GM20431 (cell line): ENCODE measurements around the gene FRMD1.

Source experiments
- in situ Hi-C: fragments of 300-500 bp; cut with MseI, MboI; formaldehyde crosslinking; loops from one replicate; pipeline ENCODE4 v1.15.0; 2020; ENCODE audit warnings: low sequenced_read_pairs; ENCODE audit not compliant: unreplicated experiment

FRMD1 gene

DNA sequence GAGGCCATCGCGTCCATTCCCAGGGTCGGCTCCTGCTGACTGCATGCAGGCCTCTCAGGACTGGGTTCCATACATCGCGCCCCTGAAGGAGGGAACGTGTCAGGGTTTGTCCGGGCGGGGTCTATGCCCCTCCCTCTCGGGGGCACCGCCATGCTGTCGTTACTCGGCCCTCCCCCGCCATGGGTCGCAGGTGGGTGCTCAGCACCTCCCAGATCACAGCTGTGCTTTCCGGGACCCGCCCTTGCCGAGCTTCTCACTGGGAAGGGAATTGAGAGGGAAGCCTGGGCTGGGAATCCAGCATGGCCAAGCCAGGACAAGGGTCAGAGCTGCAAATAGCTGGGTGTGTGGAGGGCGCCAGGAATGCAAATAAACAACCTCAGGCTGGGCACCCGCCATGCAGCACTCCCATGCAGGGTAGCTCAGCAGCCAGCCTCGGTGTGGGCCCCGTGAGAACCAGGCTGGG is at the start of gene FRMD1:
Gene FRMD1, minus strand, starts transcription at position 270 of the 463 bp plus-strand sequence. Its CDS starts 118 bp downstream, at position 152.
- in situ Hi-C loops = no loop called here

DNA sequence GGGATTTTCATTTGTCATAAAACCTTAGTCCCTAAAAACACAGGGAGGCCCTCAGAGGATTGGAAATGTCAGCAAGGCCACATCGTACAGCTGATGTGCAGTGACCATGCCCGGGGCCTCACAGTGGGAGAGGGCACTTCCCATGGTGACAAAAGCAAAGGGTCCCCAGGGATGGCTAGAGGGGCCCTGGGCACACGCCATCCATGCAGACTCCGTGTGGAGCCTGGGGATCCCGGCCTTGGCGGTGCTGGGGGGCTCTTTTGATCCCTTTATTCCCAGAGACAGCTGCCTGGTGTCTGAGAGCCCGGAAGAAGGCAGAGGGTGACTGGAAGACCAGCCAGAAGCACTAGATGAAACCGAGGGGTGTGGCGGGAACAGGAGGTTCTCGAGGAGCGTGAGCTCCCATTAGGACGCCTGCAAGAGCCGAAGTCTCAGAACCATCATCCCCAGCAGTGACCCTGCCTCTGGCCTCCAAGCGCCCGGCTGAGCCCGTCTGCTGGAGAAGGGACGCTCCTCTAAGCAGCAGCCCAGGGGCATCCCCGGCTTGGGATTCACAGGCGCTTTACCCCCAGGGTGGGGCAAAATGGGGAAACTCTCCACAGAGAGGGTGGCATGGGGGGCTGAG is 49.1 kb upstream of the FRMD1 start:
- in situ Hi-C loops = no loop called here

DNA sequence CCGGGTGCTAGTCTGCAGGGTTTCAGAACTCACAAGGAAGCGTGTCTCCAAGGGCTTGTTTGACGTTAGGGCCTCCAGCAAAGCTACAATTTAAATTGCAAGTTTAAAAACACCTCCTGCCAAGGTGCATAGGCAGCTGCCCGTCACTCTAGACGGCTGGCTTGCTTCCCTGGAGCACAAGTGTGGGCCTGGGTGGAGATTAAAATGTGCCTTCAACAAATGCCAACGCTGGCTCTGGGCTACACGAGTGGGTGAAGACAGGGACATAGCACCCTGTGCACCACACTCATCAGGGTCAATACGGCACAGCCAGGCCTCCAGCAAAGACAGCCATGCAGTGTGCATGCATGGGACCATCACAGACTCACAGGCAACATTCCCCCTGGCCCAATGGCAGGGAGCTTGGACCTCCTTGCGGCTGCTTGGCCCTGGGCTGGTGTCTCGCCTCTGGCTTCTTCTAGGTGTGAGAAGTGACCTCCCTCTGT is 48.4 kb upstream of the FRMD1 start:
- in situ Hi-C loops = no loop called here

DNA sequence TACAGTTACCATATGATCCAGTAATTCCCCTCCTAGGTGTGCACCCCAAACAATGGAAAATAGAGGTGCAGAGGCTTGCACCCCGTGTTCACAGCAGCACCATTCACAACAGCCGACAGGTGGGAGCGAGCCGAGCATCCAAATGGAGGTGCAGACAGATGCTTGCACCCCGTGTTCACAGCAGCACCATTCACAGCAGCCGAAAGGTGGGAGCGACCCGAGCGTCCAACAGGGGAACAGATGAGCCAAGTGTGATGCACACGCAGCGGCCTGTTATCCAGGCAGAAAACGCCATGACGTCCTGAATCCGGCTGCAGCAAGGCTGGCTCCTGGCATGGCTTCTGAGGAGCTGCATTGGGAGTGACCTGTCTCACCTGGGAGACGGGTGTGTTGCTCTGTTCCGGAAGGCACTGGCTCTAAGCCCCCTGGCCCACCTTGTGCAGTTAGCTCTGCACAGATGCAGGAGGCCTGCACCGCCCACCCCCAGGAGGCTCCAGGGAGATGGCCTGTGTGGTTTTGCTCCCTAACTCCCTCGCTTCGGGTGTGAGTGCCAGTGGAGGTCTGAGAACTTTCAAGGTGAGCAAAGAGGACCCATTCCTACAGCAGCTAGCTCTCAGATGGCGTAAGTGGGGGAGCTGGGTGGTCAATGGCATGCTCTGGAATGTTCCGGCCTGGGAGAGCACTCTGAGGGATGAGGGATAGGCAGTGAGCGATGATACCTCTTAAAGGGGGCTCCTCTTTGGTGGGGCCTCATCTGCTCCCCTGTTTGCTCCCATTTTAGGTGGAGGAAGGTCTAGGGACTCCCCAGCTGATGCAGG is 47.8 kb upstream of the FRMD1 start:
- in situ Hi-C loops = no loop called here

DNA sequence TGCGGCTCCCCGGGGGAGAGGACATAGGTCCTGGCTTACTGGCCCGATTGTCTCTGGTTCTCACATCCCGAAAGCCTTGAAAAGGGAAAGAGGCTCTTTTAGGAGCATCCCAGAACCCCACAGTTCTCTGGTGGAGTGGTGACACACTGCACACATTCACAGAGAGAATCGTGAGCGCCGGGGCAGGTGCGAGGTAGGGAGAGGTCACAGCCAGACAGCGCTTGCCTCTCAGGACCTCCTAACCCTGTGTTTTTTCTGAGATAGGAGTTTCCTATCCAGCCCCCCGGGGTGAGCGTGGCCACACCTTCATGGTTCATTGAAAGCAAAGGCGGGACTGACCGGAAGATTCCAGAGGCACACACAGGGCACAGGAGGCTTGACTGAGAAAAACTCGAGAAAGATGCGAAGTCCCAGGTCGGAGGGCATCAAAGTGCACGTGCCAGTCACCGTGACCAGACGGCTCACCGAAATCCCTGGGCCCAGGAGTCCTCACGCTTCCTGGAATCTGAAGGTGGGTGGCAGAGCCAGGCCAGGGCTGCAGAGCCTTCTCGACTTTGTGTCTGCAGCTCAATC is 46.5 kb upstream of the FRMD1 start:
- in situ Hi-C loops = no loop called here

DNA sequence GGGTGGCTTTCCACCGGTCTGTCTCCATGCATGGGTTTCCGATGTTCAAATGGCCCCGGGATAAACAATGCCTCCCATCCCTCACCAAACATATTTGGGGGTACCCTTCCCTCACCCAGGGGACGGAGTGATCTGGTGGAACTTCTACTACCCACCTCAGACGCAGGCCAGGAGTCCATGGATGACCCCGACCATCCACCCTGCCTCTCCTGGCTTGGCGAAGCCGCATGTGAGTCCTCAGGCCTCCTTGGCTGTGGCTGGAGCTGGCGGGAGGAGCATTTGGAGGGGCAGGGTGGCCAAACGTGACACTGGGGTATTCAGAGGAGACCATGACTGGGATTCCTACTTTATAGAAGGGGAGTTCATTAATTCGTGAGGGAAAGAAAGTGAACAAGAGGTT is 45.9 kb upstream of the FRMD1 start:
- in situ Hi-C loops = no loop called here

DNA sequence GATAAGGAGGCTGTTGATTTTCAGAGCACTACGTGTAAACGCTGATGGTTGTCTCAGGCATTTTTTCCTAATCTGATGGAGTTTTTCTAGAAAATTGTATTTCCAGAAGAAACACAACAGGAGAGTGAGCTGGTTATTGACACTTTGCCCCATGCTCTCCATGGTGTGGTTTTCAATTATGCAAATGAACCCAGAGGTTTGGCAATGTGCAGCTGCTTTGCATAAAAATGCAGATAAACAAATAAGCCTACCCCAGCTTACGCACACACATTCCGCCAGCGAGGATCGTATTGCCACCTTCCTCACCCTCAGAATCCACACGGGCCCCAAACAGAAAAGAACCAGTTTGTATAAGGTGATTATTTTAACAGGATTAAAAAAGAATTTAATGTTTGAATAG is 45.1 kb upstream of the FRMD1 start:
- in situ Hi-C loops = no loop called here

DNA sequence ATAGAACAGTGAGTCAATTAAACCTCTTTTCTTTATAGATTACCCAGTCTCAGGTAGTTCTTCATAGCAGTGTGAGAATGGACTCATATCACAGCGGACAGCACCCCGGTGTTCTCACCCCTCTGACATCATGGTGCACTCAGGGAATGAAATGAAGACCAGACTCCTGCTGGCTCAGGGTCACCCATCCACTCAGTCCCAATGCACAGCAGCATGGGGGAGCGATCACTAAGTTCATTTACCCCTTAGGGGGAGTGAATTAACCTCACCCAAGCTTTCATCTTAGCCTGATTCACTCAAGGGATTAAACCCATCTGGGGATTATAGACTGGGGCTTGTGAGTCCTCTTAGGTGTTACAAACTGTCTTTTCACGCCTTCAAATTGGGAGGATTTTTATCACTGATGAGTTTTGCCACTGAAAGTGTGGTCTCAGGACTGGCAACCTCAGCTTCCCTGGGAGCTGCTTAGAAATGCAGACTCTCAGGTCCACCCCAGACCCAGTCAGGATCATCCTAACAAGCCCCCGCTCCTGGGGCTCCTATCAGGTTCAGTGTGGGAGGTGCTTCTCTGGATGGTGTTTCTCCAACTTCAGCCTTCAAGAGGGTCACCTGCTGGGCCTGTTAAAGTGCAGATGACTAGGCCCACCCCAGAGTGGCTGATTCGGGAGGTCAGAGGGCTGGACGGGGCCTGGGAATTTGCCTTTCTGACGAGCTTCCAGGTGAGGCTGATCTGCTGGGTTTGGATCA is 44.3 kb upstream of the FRMD1 start:
- in situ Hi-C loops = no loop called here

DNA sequence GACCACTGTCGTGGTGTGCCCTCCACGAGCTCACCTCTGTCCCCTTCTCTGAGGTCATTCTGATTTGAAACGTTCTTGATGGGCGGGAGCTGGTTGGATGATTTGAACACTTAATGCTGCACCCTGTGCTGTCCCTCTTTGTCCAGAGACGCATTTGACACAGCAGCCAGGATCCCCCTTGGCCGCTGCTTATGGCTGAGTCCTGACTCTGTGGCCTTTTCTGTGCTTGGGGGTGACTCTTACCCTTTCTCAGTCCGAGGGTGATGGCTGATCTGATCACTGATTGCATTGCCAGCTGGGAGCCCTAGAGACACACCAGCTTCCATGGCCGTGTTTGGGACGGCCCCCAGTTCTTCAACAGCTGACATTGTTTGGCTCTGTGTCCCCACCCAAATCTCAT is 43.5 kb upstream of the FRMD1 start:
- in situ Hi-C loops = no loop called here

DNA sequence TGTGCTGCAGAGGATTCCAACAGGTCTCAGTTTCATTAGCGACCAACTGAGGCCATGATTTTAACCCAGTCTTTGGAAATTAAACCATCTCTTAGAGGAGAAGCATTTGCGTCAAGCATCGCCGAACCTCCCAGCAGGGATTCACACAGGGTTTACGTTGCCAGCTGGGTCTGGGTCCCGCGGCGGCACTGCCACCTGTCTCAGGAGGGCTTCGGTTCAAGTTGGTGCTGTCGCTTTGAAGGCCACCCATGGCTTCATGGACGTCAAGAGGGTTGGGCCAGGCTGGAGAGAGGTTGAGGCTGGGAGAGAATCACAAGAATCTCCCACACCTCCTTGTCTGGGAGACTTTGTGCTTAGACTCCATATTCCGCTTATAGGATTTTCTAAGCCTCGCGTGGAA is 43.0 kb upstream of the FRMD1 start:
- in situ Hi-C loops = no loop called here

DNA sequence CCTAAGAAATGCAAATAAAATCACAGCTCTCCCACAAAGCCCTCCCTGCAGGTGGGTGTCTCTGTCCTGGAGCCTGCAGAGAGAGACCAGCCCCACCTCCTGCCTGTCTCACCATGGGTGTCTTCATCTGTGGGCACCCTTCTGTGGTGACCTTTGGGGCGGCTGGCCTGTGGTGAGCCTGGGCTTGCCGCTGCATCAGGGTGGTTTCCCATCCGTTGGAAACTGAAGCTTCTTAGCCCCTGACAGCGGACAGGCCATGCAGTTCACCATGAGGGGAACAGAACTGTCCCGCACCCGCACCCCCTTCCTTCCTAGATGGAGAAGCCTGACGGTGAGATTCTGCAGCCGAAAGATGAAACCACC is 42.3 kb upstream of the FRMD1 start:
- in situ Hi-C loops = no loop called here

DNA sequence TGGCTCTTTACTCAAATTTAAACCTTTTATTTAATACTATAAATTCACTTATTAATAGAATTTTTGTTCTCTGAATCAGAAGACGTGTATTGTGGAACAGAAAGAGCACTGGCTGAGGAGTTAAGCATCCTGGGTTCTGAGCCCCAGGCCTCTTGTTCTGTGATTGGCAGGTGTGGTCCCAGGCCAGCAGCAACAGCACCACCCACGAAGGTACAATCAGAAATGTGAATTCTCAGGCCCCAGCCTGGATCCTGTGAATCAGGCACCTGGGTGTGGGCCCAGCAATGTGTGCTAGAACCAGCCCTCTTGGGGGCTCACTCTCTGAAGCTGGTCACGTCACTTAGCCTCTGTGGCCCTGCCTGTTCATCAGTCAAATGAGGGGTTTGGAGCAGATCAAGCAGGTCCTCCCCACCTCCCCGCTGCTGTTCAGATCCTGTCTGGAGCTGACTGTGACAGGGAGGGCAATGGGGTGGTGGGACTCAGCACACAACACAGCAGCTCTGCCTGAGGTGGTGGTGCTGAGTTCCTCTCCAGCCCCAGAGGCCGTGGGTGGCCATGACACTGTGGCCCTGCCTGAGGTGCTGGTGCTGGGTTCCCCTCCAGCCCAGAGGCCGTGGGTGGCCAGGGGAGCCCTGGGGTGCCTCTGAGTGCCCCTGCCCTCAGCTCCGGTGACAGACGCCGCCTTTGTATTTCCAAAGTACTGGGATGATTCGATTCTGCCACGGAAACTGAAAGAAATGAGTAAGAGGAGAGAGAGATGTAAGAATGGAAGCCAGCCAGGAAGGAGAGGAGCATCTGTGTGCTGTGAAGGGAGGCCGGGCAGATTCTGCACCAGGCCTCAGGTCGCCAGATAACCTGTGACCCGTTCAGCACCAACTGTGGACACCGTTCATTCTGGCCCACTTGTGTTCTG is 41.6 kb upstream of the FRMD1 start:
- in situ Hi-C loops = no loop called here

DNA sequence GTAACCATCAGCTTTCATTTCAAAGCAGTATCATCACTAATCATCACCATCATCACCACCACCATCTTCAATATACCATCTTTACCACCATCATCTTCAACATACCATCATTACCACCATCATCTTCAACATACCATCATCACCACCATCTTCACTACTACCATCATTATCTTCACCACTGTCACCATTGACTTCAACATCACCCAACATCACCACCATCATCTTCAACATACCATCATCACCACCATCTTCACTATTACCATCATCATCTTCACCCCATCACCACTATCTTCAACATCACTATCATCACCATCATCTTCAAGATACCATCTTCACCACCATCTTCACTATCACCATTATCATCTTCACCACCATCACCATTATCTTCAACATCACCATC is 40.5 kb upstream of the FRMD1 start:
- in situ Hi-C loops = no loop called here

DNA sequence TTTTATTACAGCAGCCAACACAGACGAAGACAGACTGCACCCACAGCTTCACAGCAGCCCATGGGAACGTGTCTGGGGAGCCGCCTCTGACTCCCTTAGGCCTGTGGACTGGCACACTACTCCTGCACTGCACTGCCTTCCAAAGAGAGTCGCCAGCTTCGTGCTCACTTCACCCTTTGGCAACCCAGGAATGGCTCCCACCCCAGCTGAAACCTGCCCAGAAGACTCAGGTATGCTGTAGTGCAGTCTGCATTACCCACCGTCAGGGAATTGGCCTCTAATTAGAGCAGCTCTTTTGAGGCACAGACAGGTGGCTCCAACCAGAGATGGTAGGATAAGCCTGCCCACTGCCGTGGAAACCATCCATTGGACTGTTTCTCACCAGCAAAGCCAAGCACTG is 39.9 kb upstream of the FRMD1 start:
- in situ Hi-C loops = no loop called here

DNA sequence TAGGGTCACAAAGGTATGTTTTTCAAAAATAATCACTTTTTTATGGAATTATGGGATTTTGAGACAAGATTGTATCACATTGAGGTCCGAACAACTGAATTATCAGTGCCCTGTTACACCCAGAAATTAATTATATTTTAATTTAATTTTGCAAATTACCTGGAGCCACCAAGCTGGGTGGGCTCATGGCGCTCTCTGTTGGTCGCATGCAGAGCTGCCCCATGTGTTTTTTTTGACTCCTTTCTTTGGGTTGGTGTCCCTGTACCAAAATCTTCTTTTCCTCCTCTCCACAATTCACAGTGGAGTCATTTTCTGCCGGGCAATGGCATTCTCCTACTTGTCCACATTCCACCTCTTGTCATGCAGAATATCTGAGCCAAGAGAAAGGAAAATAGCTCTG is 38.9 kb upstream of the FRMD1 start:
- in situ Hi-C loops = no loop called here

DNA sequence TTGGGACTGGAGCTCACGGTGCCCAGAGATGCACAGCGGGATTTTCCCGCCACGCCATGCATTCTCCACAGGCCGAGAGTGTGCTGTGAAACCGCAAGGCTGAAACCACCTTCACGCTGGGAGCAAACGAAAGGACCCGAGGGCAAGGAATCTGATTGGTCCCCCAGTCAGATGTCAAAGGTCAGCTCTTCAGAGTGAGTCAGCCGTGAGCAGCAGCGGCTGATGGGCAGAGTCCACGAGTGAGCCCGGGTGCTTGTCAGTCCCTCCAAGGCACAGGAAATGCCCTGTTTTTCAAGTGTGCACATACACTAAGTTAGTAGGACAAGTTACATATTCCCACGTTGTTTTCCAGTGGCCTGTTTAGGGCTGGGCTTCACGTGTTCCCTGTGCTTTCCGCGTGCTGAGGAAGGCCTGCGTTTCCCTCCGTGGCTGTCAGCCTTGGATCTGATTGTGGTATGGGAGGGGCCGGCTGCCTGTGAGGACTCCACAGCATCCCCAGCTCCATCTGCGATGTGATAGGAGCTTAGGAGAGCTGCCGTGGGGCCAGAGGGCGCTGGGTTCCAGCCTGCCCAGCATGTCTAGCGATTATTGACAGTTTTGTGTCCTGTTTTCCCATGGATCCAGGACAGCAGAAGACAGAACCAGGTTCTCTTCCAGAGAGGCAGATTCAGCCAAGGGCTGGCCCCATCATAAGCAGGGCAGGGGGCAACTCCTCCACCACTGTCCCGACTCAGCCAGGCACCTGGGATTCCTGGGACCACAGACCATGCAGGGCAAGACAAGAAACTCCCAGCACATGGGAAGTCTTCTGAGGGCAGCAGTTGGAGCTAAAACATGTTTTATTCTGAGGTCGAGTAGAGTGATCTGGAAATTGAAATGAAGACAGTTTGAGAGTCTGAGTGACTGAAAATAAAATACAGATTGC is 38.2 kb upstream of the FRMD1 start:
- in situ Hi-C loops = no loop called here

DNA sequence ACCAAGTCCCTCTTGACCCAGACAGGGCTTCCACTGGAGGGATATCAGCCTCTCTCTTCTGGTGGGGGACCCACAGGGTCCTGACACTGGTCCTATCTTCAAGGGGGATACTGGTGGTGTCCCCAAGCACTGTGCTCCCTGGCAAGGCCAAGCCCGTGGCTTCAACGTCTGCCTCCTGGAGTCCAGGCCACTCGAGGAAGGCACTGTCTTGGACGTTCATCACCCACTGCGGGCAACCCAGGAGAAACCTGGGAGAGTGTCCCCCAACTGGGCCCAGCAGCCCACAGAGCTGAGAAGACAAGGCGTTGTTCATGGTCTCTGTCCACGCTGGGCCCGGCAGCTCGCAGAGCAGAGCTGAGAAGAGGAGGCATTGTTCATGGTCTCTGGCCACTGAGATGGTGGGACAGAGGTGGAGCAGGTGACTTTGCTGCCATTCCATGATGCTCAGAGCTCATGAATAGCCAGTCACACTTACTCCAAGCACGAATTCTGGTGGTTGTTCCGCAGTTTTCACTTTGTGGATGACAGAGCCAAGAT is 37.5 kb upstream of the FRMD1 start:
- in situ Hi-C loops = no loop called here

DNA sequence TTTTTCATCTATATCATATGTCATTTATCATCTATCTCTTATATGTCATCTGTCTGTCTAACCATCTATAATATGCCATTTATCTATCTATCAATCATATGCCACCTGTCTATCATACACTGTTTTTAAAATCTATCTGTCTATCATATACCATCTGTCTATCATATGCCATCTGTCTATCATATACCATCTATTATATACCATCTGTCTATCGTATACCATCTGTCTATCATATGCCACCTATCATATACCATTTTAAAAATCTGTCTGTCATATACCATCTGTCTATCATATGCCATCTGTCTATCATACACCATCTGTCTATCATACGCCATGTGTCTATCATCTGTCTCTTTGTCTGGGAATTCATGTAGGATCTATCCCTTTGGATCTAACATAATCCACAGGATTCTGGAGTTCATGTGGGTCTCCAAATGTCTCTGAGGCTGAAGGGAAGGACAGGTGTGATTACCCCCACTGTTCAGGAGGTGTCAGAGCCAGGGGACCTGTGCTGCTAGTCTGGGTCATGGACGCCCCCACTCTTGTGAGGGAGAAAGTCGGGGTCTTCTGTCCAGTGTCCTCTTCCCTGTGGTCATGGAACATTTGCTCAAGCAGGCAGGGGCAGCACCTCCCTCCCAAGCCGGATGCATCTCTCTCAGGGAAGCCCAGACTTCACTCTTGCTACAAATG is 36.9 kb upstream of the FRMD1 start:
- in situ Hi-C loops = no loop called here
